ENCODE measurements around the gene ATRX.
"Not testable (repeated sequence)": the region's sequence is repeated elsewhere in the genome, so short reads cannot be mapped to it uniquely, and the experiment has no call there.

ATRX gene

DNA sequence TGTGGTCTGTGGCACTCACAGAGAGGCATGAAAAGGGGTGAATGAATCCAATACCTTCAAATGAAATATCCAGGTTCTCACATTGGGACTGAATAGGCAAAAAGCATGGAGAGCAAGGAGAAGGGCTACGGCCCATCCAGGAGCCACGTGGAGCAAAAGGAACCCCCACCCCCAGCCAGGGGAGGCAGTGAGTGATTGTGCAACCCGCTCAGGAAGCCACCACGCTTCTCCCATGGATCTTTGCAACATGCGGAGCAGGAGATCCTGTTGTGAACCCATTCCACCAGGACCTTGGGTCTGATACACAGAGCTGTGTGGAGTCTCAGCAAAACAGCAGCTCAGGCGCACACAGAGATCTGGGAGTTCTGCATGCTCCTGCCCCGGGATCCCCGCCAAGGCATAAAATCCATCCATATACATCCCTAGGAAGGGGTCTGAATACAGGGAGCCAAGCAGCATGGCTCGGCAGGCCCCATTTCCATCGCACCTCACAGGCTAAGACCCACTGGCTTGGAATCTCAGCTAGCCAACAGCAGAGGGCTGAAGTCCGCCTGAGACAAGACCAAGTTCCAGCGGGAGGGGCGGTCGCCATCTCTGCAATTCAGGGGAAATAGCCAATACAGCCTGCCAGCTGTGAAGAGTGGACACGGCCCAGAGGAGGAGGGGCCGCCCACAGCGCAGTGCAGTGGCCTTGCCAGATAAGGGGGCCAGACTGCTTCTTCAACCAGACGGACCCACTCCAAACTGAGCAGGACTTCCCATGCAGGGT, 258.6 kb downstream of the ATRX start:
- Histone ChIP-seq H3K27ac (ENCODE audit: low read depth, low read length) (no peak overlapping the region), H3K9ac (ENCODE audit: low read length in 5 of 5) (no peak overlapping the region), H3K9me3 (ENCODE audit: control insufficient read depth in 5 of 5, low read length in 5 of 5) (peaks cover 0 to 11% (median 8%) of the 10 kb centered on the region in 5 donors), H3K4me1 (ENCODE audit: control insufficient read depth in 5 of 5, insufficient read depth in 5 of 5, low read length in 5 of 5) (peaks cover 0 to 7% (median 0%) of the 10 kb centered on the region in 5 donors), H3K4me3 (ENCODE audit: low read depth in 1 of 5, low read length in 5 of 5) (peak overlapping the region in 2 of 5 donors; percentile 21 to 22), H3K27me3 (ENCODE audit: control insufficient read depth in 5 of 5, insufficient read depth in 4 of 5, low read length in 5 of 5) (peaks cover 0 to 3% (median 0%) of the 10 kb centered on the region in 5 donors), H3K36me3 (ENCODE audit: control insufficient read depth in 5 of 5, insufficient read depth in 5 of 5, low read length in 5 of 5) (peaks cover 0 to 3% (median 0%) of the 10 kb centered on the region in 5 donors)

GRCh38 chrX:77519765-77520164, 266.3 kb downstream of the ATRX start:
- H3K4me3 ChIP-seq (ENCODE audit: low read depth in 1 of 5, low read length in 5 of 5), result no peak overlapping the region
- no peak overlapping the region for H3K27ac ChIP-seq (ENCODE audit: low read depth, low read length)
- no peaks in the 10 kb centered on the region for H3K4me1 ChIP-seq (ENCODE audit: control insufficient read depth in 5 of 5, insufficient read depth in 5 of 5, low read length in 5 of 5)
- peaks cover 2 to 25% (median 12%) of the 10 kb centered on the region in 5 donors for H3K36me3 ChIP-seq (ENCODE audit: control insufficient read depth in 5 of 5, insufficient read depth in 5 of 5, low read length in 5 of 5)
- H3K9ac ChIP-seq (ENCODE audit: low read length in 5 of 5), result no peak overlapping the region
- no peaks in the 10 kb centered on the region for H3K27me3 ChIP-seq (ENCODE audit: control insufficient read depth in 5 of 5, insufficient read depth in 4 of 5, low read length in 5 of 5)
- peaks cover 0 to 10% (median 2%) of the 10 kb centered on the region in 5 donors for H3K9me3 ChIP-seq (ENCODE audit: control insufficient read depth in 5 of 5, low read length in 5 of 5)

DNA sequence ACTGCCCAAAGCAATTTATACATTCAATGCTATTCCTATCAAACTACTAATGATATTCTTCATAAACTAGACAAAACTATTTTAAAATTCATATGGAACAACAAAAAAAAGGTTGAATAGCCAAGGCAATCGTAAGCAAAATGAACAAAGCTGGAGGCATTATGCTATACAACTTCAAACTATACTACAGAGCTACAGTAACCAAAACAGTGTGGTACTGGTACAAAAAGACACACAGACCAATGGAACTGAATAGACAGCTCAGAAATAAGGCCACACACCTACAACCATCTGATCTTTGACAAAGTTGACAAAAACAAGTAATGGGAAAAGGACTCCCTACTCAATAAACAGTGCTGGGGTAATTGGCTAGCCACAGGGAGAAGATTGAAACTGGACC, 271.8 kb downstream of the ATRX start:
- no peak overlapping the region for H3K27ac ChIP-seq (ENCODE audit: low read depth, low read length)
- H3K9me3 ChIP-seq (ENCODE audit: control insufficient read depth in 5 of 5, low read length in 5 of 5), result peaks cover 0 to 13% (median 5%) of the 10 kb centered on the region in 5 donors
- peaks cover 9 to 23% (median 14%) of the 10 kb centered on the region in 5 donors for H3K36me3 ChIP-seq (ENCODE audit: control insufficient read depth in 5 of 5, insufficient read depth in 5 of 5, low read length in 5 of 5)
- H3K4me3 ChIP-seq (ENCODE audit: low read depth in 1 of 5, low read length in 5 of 5), result peak overlapping the region in 1 of 5 donors; percentile 10
- H3K4me1 ChIP-seq (ENCODE audit: control insufficient read depth in 5 of 5, insufficient read depth in 5 of 5, low read length in 5 of 5), result peaks cover 0 to 6% (median 0%) of the 10 kb centered on the region in 5 donors
- peaks cover 0 to 11% (median 4%) of the 10 kb centered on the region in 5 donors for H3K27me3 ChIP-seq (ENCODE audit: control insufficient read depth in 5 of 5, insufficient read depth in 4 of 5, low read length in 5 of 5)
- H3K9ac ChIP-seq (ENCODE audit: low read length in 5 of 5), result no peak overlapping the region

GRCh38 chrX:77510007-77510406, 276.0 kb downstream of the ATRX start:
- Histone ChIP-seq H3K4me3 (ENCODE audit: low read depth in 1 of 5, low read length in 5 of 5) (no peak overlapping the region), H3K4me1 (ENCODE audit: control insufficient read depth in 5 of 5, insufficient read depth in 5 of 5, low read length in 5 of 5) (peaks cover 0 to 6% (median 0%) of the 10 kb centered on the region in 5 donors)

GRCh38 chrX:77505227-77505626, 280.8 kb downstream of the ATRX start:
- no peak overlapping the region for H3K9ac ChIP-seq (ENCODE audit: low read length in 5 of 5)
- H3K9me3 ChIP-seq (ENCODE audit: control insufficient read depth in 5 of 5, low read length in 5 of 5), result no peaks in the 10 kb centered on the region
- H3K36me3 ChIP-seq (ENCODE audit: control insufficient read depth in 5 of 5, insufficient read depth in 5 of 5, low read length in 5 of 5), result peaks cover 2 to 15% (median 9%) of the 10 kb centered on the region in 5 donors
- H3K4me3 ChIP-seq (ENCODE audit: low read depth in 1 of 5, low read length in 5 of 5), result no peak overlapping the region
- H3K4me1 ChIP-seq (ENCODE audit: control insufficient read depth in 5 of 5, insufficient read depth in 5 of 5, low read length in 5 of 5), result peaks cover 0 to 4% (median 0%) of the 10 kb centered on the region in 5 donors
- peaks cover 0 to 5% (median 0%) of the 10 kb centered on the region in 5 donors for H3K27me3 ChIP-seq (ENCODE audit: control insufficient read depth in 5 of 5, insufficient read depth in 4 of 5, low read length in 5 of 5)
- no peak overlapping the region for H3K27ac ChIP-seq (ENCODE audit: low read depth, low read length)

More at GRCh38 chrX:77510007-77510406, 276.0 kb downstream of the ATRX start:
- Histone ChIP-seq H3K27ac (ENCODE audit: low read depth, low read length) (no peak overlapping the region), H3K27me3 (ENCODE audit: control insufficient read depth in 5 of 5, insufficient read depth in 4 of 5, low read length in 5 of 5) (peaks cover 0 to 11% (median 4%) of the 10 kb centered on the region in 5 donors), H3K36me3 (ENCODE audit: control insufficient read depth in 5 of 5, insufficient read depth in 5 of 5, low read length in 5 of 5) (peaks cover 9 to 23% (median 21%) of the 10 kb centered on the region in 5 donors), H3K9me3 (ENCODE audit: control insufficient read depth in 5 of 5, low read length in 5 of 5) (peaks cover 0 to 8% (median 5%) of the 10 kb centered on the region in 5 donors), H3K9ac (ENCODE audit: low read length in 5 of 5) (no peak overlapping the region)

GRCh38 chrX:77502951-77503525, 283.0 kb downstream of the ATRX start:
- Histone ChIP-seq H3K36me3 (ENCODE audit: control insufficient read depth in 5 of 5, insufficient read depth in 5 of 5, low read length in 5 of 5) (peaks cover 0 to 10% (median 1%) of the 10 kb centered on the region in 5 donors), H3K9ac (ENCODE audit: low read length in 5 of 5) (no peak overlapping the region), H3K4me1 (ENCODE audit: control insufficient read depth in 5 of 5, insufficient read depth in 5 of 5, low read length in 5 of 5) (no peaks in the 10 kb centered on the region), H3K27ac (ENCODE audit: low read depth, low read length) (no peak overlapping the region), H3K9me3 (ENCODE audit: control insufficient read depth in 5 of 5, low read length in 5 of 5) (no peaks in the 10 kb centered on the region), H3K4me3 (ENCODE audit: low read depth in 1 of 5, low read length in 5 of 5) (no peak overlapping the region), H3K27me3 (ENCODE audit: control insufficient read depth in 5 of 5, insufficient read depth in 4 of 5, low read length in 5 of 5) (no peaks in the 10 kb centered on the region)

DNA sequence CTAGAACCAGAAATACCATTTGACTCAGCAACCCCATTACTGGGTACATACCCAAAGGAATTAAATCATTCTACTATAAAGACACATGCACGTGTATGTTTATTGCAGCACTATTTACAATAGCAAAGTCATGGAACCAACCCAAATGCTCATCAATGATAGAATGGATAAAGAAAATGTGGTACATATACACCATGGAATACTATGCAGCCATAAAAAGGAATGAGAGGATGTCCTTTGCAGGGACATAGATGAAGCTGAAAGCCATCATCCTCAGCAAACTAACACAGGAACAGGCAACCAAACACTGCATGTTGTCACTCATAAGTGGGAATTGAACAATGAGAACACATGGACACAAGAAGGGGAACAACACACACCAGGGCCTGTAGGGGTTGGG, 285.9 kb downstream of the ATRX start:
- H3K9me3 ChIP-seq (ENCODE audit: control insufficient read depth in 5 of 5, low read length in 5 of 5); H3K36me3 ChIP-seq (ENCODE audit: control insufficient read depth in 5 of 5, insufficient read depth in 5 of 5, low read length in 5 of 5); H3K27ac ChIP-seq (ENCODE audit: low read depth, low read length); H3K9ac ChIP-seq (ENCODE audit: low read length in 5 of 5); H3K4me1 ChIP-seq (ENCODE audit: control insufficient read depth in 5 of 5, insufficient read depth in 5 of 5, low read length in 5 of 5); H3K4me3 ChIP-seq (ENCODE audit: low read depth in 1 of 5, low read length in 5 of 5); H3K27me3 ChIP-seq (ENCODE audit: control insufficient read depth in 5 of 5, insufficient read depth in 4 of 5, low read length in 5 of 5): not testable (repeated sequence)

DNA sequence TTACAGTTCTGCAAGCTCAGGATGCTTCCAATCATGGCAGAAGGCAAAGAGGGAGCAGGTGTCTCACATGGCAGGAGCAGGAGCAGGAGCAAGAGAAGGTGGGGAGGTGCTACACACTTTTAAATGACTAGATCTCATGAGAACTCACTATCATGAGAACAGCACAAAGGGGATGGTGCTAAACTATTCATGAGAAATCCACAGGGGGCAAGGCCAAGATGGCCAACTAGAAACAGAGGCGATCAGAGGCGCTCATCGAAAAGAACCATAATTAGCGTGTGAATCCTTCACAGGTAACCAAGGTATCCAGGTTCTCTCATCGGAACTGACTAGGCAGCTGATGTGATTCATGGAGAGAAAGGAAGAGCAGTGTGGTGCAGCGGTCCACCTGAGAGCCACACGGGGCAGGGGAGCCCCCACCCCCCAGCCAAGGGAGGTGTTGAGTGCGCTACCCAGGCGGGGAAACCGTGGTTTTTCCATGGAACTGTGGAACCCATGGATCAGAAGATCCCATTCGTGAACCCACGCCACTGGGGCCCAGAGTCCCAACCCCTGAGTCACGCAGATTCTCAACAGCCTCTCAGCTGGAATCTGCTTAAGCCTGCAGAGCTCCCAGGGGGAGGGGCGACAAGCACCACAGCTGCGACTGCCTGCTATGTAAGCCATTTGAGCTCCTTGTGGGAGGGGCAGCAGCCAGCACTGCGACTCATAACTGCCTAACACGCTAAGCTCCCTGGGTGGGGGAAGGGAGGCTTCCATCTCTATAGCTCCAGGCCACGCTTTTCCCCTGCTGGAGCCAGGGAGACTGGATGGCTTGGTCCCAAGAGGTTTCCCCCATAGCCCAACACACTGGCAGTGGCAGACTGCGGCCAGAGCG, 292.1 kb downstream of the ATRX start:
- Histone ChIP-seq H3K9me3 (ENCODE audit: control insufficient read depth in 5 of 5, low read length in 5 of 5) (no peaks in the 10 kb centered on the region), H3K4me1 (ENCODE audit: control insufficient read depth in 5 of 5, insufficient read depth in 5 of 5, low read length in 5 of 5) (no peaks in the 10 kb centered on the region), H3K4me3 (ENCODE audit: low read depth in 1 of 5, low read length in 5 of 5) (no peak overlapping the region), H3K27ac (ENCODE audit: low read depth, low read length) (no peak overlapping the region), H3K36me3 (ENCODE audit: control insufficient read depth in 5 of 5, insufficient read depth in 5 of 5, low read length in 5 of 5) (no peaks in the 10 kb centered on the region), H3K27me3 (ENCODE audit: control insufficient read depth in 5 of 5, insufficient read depth in 4 of 5, low read length in 5 of 5) (peaks cover 0 to 19% (median 4%) of the 10 kb centered on the region in 5 donors), H3K9ac (ENCODE audit: low read length in 5 of 5) (no peak overlapping the region)

DNA sequence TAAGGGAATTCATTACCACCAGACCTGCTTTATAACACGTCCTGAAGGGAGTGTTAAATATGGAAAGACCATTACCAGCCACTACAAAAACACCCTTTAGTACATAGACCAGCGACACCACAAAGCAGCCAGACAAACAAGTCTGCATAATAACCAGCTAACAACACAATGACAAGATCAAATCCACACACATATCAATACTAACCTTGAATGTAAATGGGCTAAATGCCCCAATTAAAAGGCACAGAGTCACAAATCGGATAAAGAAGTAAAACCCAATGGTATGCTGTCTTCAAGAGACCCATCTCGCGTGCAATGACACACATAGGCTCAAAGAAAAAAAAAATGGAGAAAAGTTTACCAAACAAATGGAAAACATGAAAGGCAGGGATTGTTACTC, 302.0 kb downstream of the ATRX start:
- Histone ChIP-seq H3K4me1 (ENCODE audit: control insufficient read depth in 5 of 5, insufficient read depth in 5 of 5, low read length in 5 of 5) (no peaks in the 10 kb centered on the region), H3K9ac (ENCODE audit: low read length in 5 of 5) (no peak overlapping the region), H3K4me3 (ENCODE audit: low read depth in 1 of 5, low read length in 5 of 5) (no peak overlapping the region), H3K9me3 (ENCODE audit: control insufficient read depth in 5 of 5, low read length in 5 of 5) (peaks cover 3 to 19% (median 7%) of the 10 kb centered on the region in 5 donors), H3K36me3 (ENCODE audit: control insufficient read depth in 5 of 5, insufficient read depth in 5 of 5, low read length in 5 of 5) (no peaks in the 10 kb centered on the region), H3K27me3 (ENCODE audit: control insufficient read depth in 5 of 5, insufficient read depth in 4 of 5, low read length in 5 of 5) (peaks cover 0 to 10% (median 2%) of the 10 kb centered on the region in 5 donors), H3K27ac (ENCODE audit: low read depth, low read length) (no peak overlapping the region)

All from subcutaneous abdominal adipose tissue (tissue), 5 donors.